ENCODE results near the gene APEX2.

APEX2 gene, protein sequence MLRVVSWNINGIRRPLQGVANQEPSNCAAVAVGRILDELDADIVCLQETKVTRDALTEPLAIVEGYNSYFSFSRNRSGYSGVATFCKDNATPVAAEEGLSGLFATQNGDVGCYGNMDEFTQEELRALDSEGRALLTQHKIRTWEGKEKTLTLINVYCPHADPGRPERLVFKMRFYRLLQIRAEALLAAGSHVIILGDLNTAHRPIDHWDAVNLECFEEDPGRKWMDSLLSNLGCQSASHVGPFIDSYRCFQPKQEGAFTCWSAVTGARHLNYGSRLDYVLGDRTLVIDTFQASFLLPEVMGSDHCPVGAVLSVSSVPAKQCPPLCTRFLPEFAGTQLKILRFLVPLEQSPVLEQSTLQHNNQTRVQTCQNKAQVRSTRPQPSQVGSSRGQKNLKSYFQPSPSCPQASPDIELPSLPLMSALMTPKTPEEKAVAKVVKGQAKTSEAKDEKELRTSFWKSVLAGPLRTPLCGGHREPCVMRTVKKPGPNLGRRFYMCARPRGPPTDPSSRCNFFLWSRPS

DNA sequence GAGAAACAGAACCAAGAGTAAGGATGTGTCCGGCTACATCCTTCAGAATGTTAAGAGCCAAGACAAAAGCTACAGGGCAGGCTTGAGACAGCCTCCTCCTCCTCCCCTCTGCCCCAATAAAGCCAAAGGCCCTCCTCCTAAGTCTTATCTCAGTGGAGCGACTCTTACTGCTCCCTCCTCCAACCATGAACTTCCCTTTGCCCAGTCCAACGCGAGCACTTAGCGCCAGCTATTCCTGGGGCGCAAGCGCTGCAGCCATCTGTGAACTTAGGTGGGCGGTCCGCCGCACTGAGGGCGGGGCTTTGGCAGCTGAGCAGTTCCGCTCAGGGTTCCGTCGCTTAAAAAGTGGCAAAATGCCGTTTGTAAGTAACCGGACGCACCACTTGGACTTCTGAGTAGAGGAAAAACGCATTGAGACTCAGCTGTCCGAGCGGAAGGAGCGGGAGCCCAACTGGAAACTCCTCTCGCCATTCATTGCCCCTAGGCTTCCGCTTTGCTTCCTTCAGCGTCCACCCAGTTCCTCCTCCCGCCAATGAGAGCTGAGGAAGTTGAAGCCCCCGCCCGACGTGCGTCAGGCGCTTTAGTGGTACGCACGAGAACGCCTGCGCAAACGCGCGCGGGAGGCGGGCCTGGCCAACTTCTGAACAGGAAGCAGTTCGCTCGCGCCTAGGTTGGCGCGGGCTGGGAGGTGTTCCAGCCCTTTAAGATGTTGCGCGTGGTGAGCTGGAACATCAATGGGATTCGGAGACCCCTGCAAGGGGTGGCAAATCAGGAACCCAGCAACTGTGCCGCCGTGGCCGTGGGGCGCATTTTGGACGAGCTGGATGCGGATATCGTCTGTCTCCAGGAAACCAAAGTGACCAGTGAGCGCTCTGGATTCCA, at the start of gene APEX2:
APEX2 (plus strand) TSS at position 647 of the 882 bp plus-strand sequence; CDS start at position 707, 60 bp downstream.
- DNase-seq (ENCODE audit: low read depth in 2 of 2) = peak; percentile 90 to 95
- TF ChIP-seq, protein P1, sequence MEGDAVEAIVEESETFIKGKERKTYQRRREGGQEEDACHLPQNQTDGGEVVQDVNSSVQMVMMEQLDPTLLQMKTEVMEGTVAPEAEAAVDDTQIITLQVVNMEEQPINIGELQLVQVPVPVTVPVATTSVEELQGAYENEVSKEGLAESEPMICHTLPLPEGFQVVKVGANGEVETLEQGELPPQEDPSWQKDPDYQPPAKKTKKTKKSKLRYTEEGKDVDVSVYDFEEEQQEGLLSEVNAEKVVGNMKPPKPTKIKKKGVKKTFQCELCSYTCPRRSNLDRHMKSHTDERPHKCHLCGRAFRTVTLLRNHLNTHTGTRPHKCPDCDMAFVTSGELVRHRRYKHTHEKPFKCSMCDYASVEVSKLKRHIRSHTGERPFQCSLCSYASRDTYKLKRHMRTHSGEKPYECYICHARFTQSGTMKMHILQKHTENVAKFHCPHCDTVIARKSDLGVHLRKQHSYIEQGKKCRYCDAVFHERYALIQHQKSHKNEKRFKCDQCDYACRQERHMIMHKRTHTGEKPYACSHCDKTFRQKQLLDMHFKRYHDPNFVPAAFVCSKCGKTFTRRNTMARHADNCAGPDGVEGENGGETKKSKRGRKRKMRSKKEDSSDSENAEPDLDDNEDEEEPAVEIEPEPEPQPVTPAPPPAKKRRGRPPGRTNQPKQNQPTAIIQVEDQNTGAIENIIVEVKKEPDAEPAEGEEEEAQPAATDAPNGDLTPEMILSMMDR (IDR thresholded peaks at IDR 0.05; ENCODE audit: low read depth, low read length) = no peak
- peak within 1 kb of the TSS; percentile 63 to 70 for H3K4me3 ChIP-seq (replicated peaks in 1 of 2; ENCODE audit: low read depth in 2 of 2, low read length in 2 of 2)

DNA sequence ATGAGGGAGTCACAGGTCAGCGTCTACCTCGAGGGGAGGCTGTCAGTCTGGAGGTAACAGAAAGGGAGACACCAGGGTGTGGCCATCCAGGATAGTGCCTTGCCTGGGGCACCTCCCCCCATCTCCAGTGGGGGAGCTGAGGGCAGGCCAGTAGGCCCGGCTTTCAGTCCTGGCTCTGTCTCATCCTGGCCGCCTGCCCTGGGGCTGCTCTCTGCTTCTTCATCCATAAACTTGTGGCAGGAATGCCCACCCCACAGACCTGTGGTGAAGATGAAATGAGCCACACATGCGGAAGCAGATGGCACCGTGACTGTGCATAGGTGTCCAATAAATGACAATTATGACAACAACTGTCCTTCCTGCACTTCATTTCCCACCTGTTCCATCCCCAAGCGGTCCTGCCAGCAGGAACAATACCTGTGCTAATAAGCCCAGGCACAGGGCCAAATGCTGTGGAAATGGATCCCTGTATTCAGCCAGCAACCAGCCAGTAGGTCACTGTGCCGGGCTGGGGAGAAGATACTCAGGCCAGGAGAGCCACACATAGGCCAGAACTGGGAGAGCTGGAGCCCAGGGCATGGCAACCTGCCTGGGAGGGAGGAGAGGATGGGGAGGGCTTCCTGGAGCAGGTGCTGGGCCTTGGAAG, 49.3 kb upstream of the APEX2 start:
- no peak for DNase-seq (ENCODE audit: low read depth in 2 of 2)
- no peak overlapping the region for H3K4me3 ChIP-seq (replicated peaks in 1 of 2; ENCODE audit: low read depth in 2 of 2, low read length in 2 of 2)
- TF ChIP-seq, protein P1 (IDR thresholded peaks at IDR 0.05; ENCODE audit: low read depth, low read length) = no peak

DNA sequence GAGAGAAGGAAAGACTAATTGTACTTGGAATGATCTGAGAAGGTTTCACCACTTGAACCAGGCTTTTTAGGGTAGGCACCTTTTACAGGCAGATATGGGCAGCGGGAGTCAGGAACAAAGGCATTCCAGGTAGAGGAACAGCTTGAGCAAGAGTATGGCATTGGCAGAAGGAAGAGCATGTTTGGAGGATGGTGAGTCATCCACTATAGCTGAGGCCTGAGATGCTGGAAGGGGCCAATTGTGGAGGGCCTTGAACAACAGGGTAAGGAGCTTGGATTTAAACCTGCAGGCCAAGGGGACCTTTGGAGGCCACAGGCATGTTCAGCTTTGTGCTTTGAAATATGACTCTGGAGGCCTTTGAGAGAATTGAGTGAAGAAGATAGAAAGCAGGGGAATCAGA, 38.4 kb upstream of the APEX2 start:
- no peak for DNase-seq (ENCODE audit: low read depth in 2 of 2)
- TF ChIP-seq, protein P1 (IDR thresholded peaks at IDR 0.05; ENCODE audit: low read depth, low read length) = no peak
- no peak overlapping the region for H3K4me3 ChIP-seq (replicated peaks in 1 of 2; ENCODE audit: low read depth in 2 of 2, low read length in 2 of 2)

DNA sequence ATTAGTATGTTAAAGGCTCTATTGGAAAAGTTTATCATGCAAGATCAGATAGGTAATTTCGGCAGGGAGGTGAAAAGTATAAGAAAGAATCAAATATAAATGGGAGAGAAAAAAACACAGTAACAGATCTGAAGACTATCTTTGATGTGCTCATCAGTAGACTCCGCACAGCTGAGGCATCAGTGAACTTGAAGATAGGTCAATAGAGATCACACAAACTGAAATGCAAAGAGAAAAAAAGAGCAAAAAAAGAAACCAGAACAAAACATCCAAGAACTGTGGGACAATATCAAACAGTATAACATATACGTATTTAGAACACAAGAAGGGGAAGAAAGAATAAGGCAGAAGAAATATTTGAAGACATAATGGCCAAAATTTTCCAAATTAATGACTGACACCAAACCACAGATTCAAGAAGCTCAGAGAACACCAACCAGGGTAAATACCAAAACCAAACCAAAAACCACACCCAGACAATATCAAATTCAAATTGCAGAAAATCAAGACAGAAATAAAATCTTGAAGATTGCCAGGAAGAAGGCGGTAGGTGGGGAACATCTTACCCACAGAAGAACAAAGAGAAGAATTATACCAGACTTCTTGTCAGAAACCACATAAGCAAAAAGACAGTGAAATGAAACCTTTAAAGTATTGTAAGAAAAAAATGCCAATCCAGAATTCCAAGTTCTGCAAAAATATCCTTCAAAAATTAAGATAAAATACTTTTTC, 35.2 kb upstream of the APEX2 start:
- no peak overlapping the region for H3K4me3 ChIP-seq (replicated peaks in 1 of 2; ENCODE audit: low read depth in 2 of 2, low read length in 2 of 2)
- TF ChIP-seq, protein P1 (IDR thresholded peaks at IDR 0.05; ENCODE audit: low read depth, low read length) = no peak
- no peak for DNase-seq (ENCODE audit: low read depth in 2 of 2)

DNA sequence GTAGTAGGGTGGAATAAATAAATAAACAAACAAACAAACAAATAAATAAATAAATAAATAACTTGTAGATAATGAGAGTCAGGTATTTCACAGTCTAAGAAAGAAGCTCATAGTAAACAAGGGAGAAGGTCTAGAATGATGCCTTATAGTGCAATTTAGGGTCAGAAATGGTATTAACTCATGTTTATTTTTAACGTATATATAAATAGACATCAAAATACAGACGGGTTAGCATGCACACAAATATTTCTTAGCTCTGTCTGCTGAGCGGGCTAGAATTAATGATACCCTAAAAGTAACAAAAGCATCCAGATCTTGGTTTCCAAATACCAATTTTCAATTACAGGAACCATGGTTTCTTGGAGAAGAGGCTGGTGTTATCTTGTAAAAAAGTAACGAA, 22.8 kb upstream of the APEX2 start:
- H3K4me3 ChIP-seq (replicated peaks in 1 of 2; ENCODE audit: low read depth in 2 of 2, low read length in 2 of 2) = no peak overlapping the region
- TF ChIP-seq, protein P1 (IDR thresholded peaks at IDR 0.05; ENCODE audit: low read depth, low read length) = no peak
- DNase-seq (ENCODE audit: low read depth in 2 of 2) = no peak

DNA sequence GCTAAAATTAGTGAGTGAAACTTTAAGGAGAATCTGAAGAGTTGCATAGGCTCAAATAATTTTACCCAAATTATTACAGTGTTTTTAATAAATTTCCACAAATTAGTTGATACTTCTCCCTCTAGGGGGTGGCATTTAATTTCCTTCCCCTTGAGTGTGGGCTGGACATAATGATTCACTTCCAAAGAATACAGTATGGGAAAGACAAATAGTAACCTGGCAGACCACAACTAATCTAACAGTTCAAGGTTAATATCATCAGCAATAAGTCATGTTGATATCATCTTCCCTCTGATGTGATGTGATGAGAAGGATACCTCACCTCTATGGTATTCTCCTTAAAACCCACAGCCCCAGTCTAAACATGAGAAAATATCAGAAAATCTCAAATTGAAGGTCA, 21.7 kb upstream of the APEX2 start:
- peak; percentile 0 to 7 for DNase-seq (ENCODE audit: low read depth in 2 of 2)
- H3K4me3 ChIP-seq (replicated peaks in 1 of 2; ENCODE audit: low read depth in 2 of 2, low read length in 2 of 2) = no peak overlapping the region

More for the DNA sequence above, 21.7 kb upstream of the APEX2 start:
- TF ChIP-seq, protein P1 (IDR thresholded peaks at IDR 0.05; ENCODE audit: low read depth, low read length) = no peak
